ENCODE measurements around the gene DPP7. TPM values are rescaled to one million over a fixed set of nuclear protein-coding genes. Genes with fewer than 3 reads are reported as not detected.

The DPP7 gene
- total RNA-seq, 2 experiments from 2014 or later = 248 TPM

- Mint-ChIP-seq H3K36me3 (ENCODE audit: low read depth) (peaks cover 10% of the 10 kb centered on the region), H3K27me3 (ENCODE audit: low read depth) (no peaks in the 10 kb centered on the region), H3K27ac (no peak overlapping the region), H3K4me1 (ENCODE audit: low read depth) (no peaks in the 10 kb centered on the region), H3K9me3 (ENCODE audit: insufficient read depth) (no peaks in the 10 kb centered on the region), H3K4me3 (no peak overlapping the region)
- ChIA-PET POLR2A (interaction anchor here (0.9 to 3.7 kb wide), 2 partner anchors 11 to 23 kb away, joined by 3 to 10 read pairs; no protein-coding TSS in a partner anchor), CTCF (interaction anchor here (1.1 to 1.7 kb wide), 2 partner anchors 12 to 129 kb away, joined by 4 to 5 read pairs; no protein-coding TSS in a partner anchor)
- DNase-seq = no peak
- no peak for ATAC-seq
Observed at GRCh38 chr9:137107312-137107921, 7.1 kb downstream of the DPP7 start.

- CTCF ChIA-PET = interaction anchor here (1.1 to 1.7 kb wide), 2 partner anchors 11 to 130 kb away, joined by 4 to 5 read pairs; no protein-coding TSS in a partner anchor
- H3K9me3 Mint-ChIP-seq (ENCODE audit: insufficient read depth) = no peaks in the 10 kb centered on the region
- H3K4me1 Mint-ChIP-seq (ENCODE audit: low read depth) = no peaks in the 10 kb centered on the region
- POLR2A ChIA-PET = interaction anchor here (0.7 to 3.7 kb wide), 2 partner anchors 9 to 10 kb away, joined by 3 to 10 read pairs; no protein-coding TSS in a partner anchor
- no peaks in the 10 kb centered on the region for H3K27me3 Mint-ChIP-seq (ENCODE audit: low read depth)
- H3K27ac Mint-ChIP-seq = no peak overlapping the region
- peaks cover 10% of the 10 kb centered on the region for H3K36me3 Mint-ChIP-seq (ENCODE audit: low read depth)
- ATAC-seq = no peak
- no peak overlapping the region for H3K4me3 Mint-ChIP-seq
- DNase-seq = no peak
Observed at GRCh38 chr9:137106662-137107250, 7.8 kb downstream of the DPP7 start.

- ATAC-seq = no peak
- H3K9me3 Mint-ChIP-seq (ENCODE audit: insufficient read depth) = no peaks in the 10 kb centered on the region
- POLR2A ChIA-PET = interaction anchor here (0.7 to 3.7 kb wide), 2 partner anchors 9 to 10 kb away, joined by 3 to 10 read pairs; no protein-coding TSS in a partner anchor
- H3K4me1 Mint-ChIP-seq (ENCODE audit: low read depth) = no peaks in the 10 kb centered on the region
- no peak overlapping the region for H3K4me3 Mint-ChIP-seq
- H3K27ac Mint-ChIP-seq = no peak overlapping the region
- peaks cover 8% of the 10 kb centered on the region for H3K36me3 Mint-ChIP-seq (ENCODE audit: low read depth)
- no peaks in the 10 kb centered on the region for H3K27me3 Mint-ChIP-seq (ENCODE audit: low read depth)
- DNase-seq = no peak
- CTCF ChIA-PET = interaction anchor here (0.9 to 2.6 kb wide), 4 partner anchors 10 to 130 kb away, joined by 3 to 9 read pairs (median 4); no protein-coding TSS in a partner anchor
Observed at GRCh38 chr9:137105814-137106661, 8.5 kb downstream of the DPP7 start.

GRCh38 chr9:137103206-137103999 is 11.1 kb downstream of the DPP7 start:
- Mint-ChIP-seq H3K9me3 (ENCODE audit: insufficient read depth) (no peaks in the 10 kb centered on the region), H3K4me3 (no peak overlapping the region), H3K27ac (no peak overlapping the region), H3K36me3 (ENCODE audit: low read depth) (peaks cover 2% of the 10 kb centered on the region), H3K4me1 (ENCODE audit: low read depth) (no peaks in the 10 kb centered on the region), H3K27me3 (ENCODE audit: low read depth) (no peaks in the 10 kb centered on the region)
- no peak for ATAC-seq
- ChIA-PET POLR2A (no interaction called here), CTCF (interaction anchor here (1.4 to 2.6 kb wide), 2 partner anchors 8 to 133 kb away, joined by 3 to 9 read pairs; no protein-coding TSS in a partner anchor)
- no peak for DNase-seq

GRCh38 chr9:137099231-137099630 is 15.3 kb downstream of the DPP7 start:
- peaks cover 20% of the 10 kb centered on the region for H3K4me1 Mint-ChIP-seq (ENCODE audit: low read depth)
- H3K9me3 Mint-ChIP-seq (ENCODE audit: insufficient read depth) = no peaks in the 10 kb centered on the region
- POLR2A ChIA-PET = no interaction called here
- DNase-seq (no peak), ATAC-seq (no peak)
- H3K36me3 Mint-ChIP-seq (ENCODE audit: low read depth) = peaks cover 17% of the 10 kb centered on the region
- no peak overlapping the region for H3K4me3 Mint-ChIP-seq
- no peak overlapping the region for H3K27ac Mint-ChIP-seq
- CTCF ChIA-PET = no interaction called here
- no peaks in the 10 kb centered on the region for H3K27me3 Mint-ChIP-seq (ENCODE audit: low read depth)

- Mint-ChIP-seq H3K27ac (no peak overlapping the region), H3K4me3 (no peak overlapping the region), H3K4me1 (ENCODE audit: low read depth) (peaks cover 21% of the 10 kb centered on the region), H3K27me3 (ENCODE audit: low read depth) (no peaks in the 10 kb centered on the region), H3K9me3 (ENCODE audit: insufficient read depth) (no peaks in the 10 kb centered on the region), H3K36me3 (ENCODE audit: low read depth) (peaks cover 20% of the 10 kb centered on the region)
- ChIA-PET POLR2A (no interaction called here), CTCF (interaction anchor here (0.7 kb wide), 1 partner anchor 63 kb away, joined by 4 read pairs; no protein-coding TSS in a partner anchor)
- ATAC-seq (no peak), DNase-seq (no peak)
Observed at GRCh38 chr9:137097761-137098462, 16.6 kb downstream of the DPP7 start.

GRCh38 chr9:137096785-137097546 is 17.6 kb downstream of the DPP7 start:
- CTCF ChIA-PET = interaction anchor here (0.7 to 2.5 kb wide), 14 partner anchors 8 to 140 kb away, joined by 4 to 41 read pairs (median 11); partner anchors contain the start of genes CYSRT1, DPP7, MAN1B1 and NPDC1
- Mint-ChIP-seq H3K27me3 (ENCODE audit: low read depth) (no peaks in the 10 kb centered on the region), H3K4me1 (ENCODE audit: low read depth) (peaks cover 23% of the 10 kb centered on the region), H3K9me3 (ENCODE audit: insufficient read depth) (no peaks in the 10 kb centered on the region), H3K36me3 (ENCODE audit: low read depth) (peaks cover 28% of the 10 kb centered on the region), H3K4me3 (peak overlapping the region; percentile 76), H3K27ac (peak overlapping the region; percentile 97)
- DNase-seq (no peak), ATAC-seq (no peak)
- POLR2A ChIA-PET = interaction anchor here (1.6 to 2.4 kb wide), 6 partner anchors 10 to 144 kb away, joined by 7 to 44 read pairs (median 8); partner anchors contain the start of genes ANAPC2, MAN1B1, SSNA1 and TUBB4B

GRCh38 chr9:137095664-137096517 is 18.6 kb downstream of the DPP7 start:
- H3K27ac Mint-ChIP-seq = peak overlapping the region; percentile 97
- CTCF ChIA-PET = interaction anchor here (0.8 to 2.5 kb wide), 27 partner anchors 9 to 327 kb away, joined by 3 to 41 read pairs (median 7); partner anchors contain the start of genes CYSRT1, DPP7, EXD3 and MAN1B1
- POLR2A ChIA-PET = interaction anchor here (0.7 to 2.4 kb wide), 13 partner anchors 9 to 148 kb away, joined by 3 to 44 read pairs (median 6); partner anchors contain the start of genes ANAPC2, MAN1B1, NDOR1 and SSNA1
- H3K9me3 Mint-ChIP-seq (ENCODE audit: insufficient read depth) = no peaks in the 10 kb centered on the region
- DNase-seq (peak; percentile 94), ATAC-seq (peak; percentile 99)
- peaks cover 31% of the 10 kb centered on the region for H3K36me3 Mint-ChIP-seq (ENCODE audit: low read depth)
- H3K4me3 Mint-ChIP-seq = peak overlapping the region; percentile 76
- no peaks in the 10 kb centered on the region for H3K27me3 Mint-ChIP-seq (ENCODE audit: low read depth)
- peaks cover 23% of the 10 kb centered on the region for H3K4me1 Mint-ChIP-seq (ENCODE audit: low read depth)

GRCh38 chr9:137089232-137089947 is 25.1 kb downstream of the DPP7 start:
- H3K27ac Mint-ChIP-seq = peak overlapping the region; percentile 71
- no peak for ATAC-seq
- no peak for DNase-seq
- H3K4me3 Mint-ChIP-seq = no peak overlapping the region
- no peaks in the 10 kb centered on the region for H3K27me3 Mint-ChIP-seq (ENCODE audit: low read depth)
- ChIA-PET POLR2A (interaction anchor here (1.7 kb wide), 1 partner anchor 151 kb away, joined by 4 read pairs; the partner anchor contains the start of gene TUBB4B), CTCF (interaction anchor here (0.6 to 5.0 kb wide), 6 partner anchors 13 to 272 kb away, joined by 3 to 67 read pairs (median 3); partner anchors contain the start of genes SAPCD2 and UAP1L1)
- no peaks in the 10 kb centered on the region for H3K9me3 Mint-ChIP-seq (ENCODE audit: insufficient read depth)
- peaks cover 31% of the 10 kb centered on the region for H3K36me3 Mint-ChIP-seq (ENCODE audit: low read depth)
- peaks cover 38% of the 10 kb centered on the region for H3K4me1 Mint-ChIP-seq (ENCODE audit: low read depth)

Data from activated CD8-positive, alpha-beta T cell treated with anti-CD3 and anti-CD28 coated beads, Interleukin-2, amount 10 ng/mL, durations not matched to agents 7 days and 5 days (primary cell).